Chondrocyte (in vitro differentiated cells): ENCODE data around the gene POU1F1. TPM values are rescaled to one million over a fixed set of nuclear protein-coding genes. Genes with fewer than 3 reads are reported as not detected.
"Not testable (repeated sequence)": the region's sequence is repeated elsewhere in the genome, so short reads cannot be mapped to it uniquely, and the experiment has no call there.

ENCODE experiments used
- DNase-seq: peaks from one replicate; pipeline ENCODE4 v3.0.0; 2021; ENCODE audit warnings: mixed read lengths, low spot score
- H3K27ac Mint-ChIP-seq: one replicate; pipeline ENCODE4 v1.8.0; 2021; ENCODE audit warnings: mild to moderate bottlenecking, moderate library complexity, mixed read lengths; ENCODE audit not compliant: unreplicated experiment
- H3K27me3 Mint-ChIP-seq: 2 replicates; pipeline ENCODE4 v1.8.0; 2021; ENCODE audit warnings: low read depth, mixed read lengths
- H3K36me3 Mint-ChIP-seq: 2 replicates; pipeline ENCODE4 v1.8.0; 2021; ENCODE audit warnings: low read depth, mixed read lengths
- H3K4me1 Mint-ChIP-seq: 2 replicates; pipeline ENCODE4 v1.8.0; 2021; ENCODE audit warnings: low read depth, mild to moderate bottlenecking, mixed read lengths
- H3K4me3 Mint-ChIP-seq: one replicate; pipeline ENCODE4 v1.8.0; 2021; ENCODE audit warnings: mild to moderate bottlenecking, moderate library complexity, mixed read lengths; ENCODE audit not compliant: unreplicated experiment
- H3K9me3 Mint-ChIP-seq: 2 replicates; pipeline ENCODE4 v1.8.0; 2021; ENCODE audit warnings: low read depth, mixed read lengths
- total RNA-seq: library from RNA; stranded (reverse); gene quantifications from 3 replicates; pipeline ENCODE4 v1.2.1, GENCODE V29; 2021
- TF ChIP-seq, protein P1 (sequence below): fragments of 200-600 bp; sonication (generic); IDR thresholded peaks from 2 replicates; pipeline ENCODE4 v1.5.0; 2021; ENCODE audit warnings: antibody characterized with exemption, mild to moderate bottlenecking, moderate library complexity

Gene POU1F1
- total RNA-seq, 1 donor from 2014 or later, result not detected

DNA sequence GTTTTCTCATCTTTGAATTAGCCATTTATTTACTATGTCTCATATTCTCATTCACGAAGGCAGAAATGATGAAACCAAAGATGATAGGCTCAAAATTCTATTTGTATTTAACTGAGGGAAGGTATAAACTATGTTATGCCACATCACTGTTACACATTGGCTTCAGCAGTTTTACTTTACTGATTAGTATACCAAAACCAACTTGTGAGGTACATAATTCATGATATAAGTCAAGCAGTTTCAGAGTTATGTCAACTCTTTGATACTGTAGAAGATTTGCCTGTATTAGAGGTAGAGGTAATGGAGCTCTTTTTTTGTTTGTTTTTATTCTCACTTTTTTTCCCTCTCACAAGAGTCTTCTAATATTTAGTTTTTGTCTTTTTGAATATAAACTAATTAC is 26.4 kb downstream of the POU1F1 start:
- Mint-ChIP-seq H3K27ac (no peak overlapping the region), H3K27me3 (no peaks in the 10 kb centered on the region), H3K4me1 (no peaks in the 10 kb centered on the region), H3K9me3 (no peaks in the 10 kb centered on the region), H3K36me3 (peaks cover 28% of the 10 kb centered on the region), H3K4me3 (no peak overlapping the region)
- no peak for DNase-seq
- TF ChIP-seq, protein P1, sequence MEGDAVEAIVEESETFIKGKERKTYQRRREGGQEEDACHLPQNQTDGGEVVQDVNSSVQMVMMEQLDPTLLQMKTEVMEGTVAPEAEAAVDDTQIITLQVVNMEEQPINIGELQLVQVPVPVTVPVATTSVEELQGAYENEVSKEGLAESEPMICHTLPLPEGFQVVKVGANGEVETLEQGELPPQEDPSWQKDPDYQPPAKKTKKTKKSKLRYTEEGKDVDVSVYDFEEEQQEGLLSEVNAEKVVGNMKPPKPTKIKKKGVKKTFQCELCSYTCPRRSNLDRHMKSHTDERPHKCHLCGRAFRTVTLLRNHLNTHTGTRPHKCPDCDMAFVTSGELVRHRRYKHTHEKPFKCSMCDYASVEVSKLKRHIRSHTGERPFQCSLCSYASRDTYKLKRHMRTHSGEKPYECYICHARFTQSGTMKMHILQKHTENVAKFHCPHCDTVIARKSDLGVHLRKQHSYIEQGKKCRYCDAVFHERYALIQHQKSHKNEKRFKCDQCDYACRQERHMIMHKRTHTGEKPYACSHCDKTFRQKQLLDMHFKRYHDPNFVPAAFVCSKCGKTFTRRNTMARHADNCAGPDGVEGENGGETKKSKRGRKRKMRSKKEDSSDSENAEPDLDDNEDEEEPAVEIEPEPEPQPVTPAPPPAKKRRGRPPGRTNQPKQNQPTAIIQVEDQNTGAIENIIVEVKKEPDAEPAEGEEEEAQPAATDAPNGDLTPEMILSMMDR, result no peak

DNA sequence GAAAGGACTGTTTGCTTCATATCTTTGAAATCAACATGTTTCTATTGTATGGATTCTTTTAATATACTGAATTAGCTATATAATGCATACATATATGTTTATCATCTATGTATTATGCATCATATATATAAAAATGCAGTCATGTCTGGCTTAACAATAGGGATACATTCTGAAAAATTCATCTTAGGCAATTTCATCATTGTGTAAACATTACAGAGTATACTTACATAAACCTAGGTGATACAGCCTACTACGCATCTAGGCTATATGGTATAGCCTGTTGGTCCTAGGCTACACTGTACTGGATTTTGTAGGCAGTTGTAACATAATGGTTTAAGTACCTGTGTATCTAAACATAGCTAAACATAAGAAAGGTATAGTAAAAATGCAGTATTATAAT is 27.6 kb downstream of the POU1F1 start:
- Mint-ChIP-seq H3K9me3 (no peaks in the 10 kb centered on the region), H3K27ac (no peak overlapping the region), H3K36me3 (peaks cover 22% of the 10 kb centered on the region), H3K4me1 (no peaks in the 10 kb centered on the region), H3K27me3 (no peaks in the 10 kb centered on the region), H3K4me3 (no peak overlapping the region)
- DNase-seq, result no peak
- TF ChIP-seq, protein P1, result no peak

DNA sequence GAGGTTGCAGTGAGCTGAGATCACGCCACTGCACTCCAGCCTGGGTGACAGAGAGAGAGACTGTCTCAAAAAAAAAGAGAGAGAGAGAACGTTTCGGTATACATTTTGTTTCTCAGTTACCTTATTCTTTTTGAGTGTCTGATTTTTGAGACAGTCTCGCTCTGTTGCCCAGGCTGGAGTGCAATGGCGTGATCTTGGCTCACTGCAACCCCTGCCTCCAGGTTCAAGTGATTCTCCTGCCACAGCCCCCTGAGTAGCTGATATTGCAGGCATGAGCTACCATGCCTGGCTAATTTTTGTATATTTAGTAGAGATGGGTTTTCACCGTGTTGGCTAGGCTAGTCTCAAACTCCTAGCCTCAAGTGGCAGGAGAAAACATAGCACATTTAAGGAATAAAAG is 28.2 kb downstream of the POU1F1 start:
- not testable (repeated sequence) for H3K9me3 Mint-ChIP-seq, H3K27me3 Mint-ChIP-seq, DNase-seq, H3K4me3 Mint-ChIP-seq, H3K4me1 Mint-ChIP-seq, H3K27ac Mint-ChIP-seq
- H3K36me3 Mint-ChIP-seq, result peaks cover 17% of the 10 kb centered on the region

DNA sequence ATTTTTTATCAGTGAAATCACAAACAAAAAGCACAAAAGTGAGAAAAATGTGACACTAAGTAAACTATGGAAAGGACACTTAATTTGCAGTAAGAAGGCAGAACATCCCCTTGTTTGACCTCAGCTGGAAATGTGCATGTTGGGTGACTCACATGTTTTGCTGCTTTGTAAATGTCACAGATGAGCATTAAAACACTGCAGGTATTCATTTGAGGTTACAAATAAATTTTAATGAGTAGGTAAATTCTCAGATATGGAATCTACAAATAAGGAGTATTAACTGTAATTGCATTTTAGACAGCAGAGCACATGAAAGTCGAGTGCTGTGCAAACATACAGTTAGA is 29.0 kb downstream of the POU1F1 start:
- H3K9me3 Mint-ChIP-seq, result no peaks in the 10 kb centered on the region
- TF ChIP-seq, protein P1, result no peak
- DNase-seq, result no peak
- peaks cover 15% of the 10 kb centered on the region for H3K36me3 Mint-ChIP-seq
- no peak overlapping the region for H3K27ac Mint-ChIP-seq
- H3K4me1 Mint-ChIP-seq, result no peaks in the 10 kb centered on the region
- no peaks in the 10 kb centered on the region for H3K27me3 Mint-ChIP-seq
- no peak overlapping the region for H3K4me3 Mint-ChIP-seq

DNA sequence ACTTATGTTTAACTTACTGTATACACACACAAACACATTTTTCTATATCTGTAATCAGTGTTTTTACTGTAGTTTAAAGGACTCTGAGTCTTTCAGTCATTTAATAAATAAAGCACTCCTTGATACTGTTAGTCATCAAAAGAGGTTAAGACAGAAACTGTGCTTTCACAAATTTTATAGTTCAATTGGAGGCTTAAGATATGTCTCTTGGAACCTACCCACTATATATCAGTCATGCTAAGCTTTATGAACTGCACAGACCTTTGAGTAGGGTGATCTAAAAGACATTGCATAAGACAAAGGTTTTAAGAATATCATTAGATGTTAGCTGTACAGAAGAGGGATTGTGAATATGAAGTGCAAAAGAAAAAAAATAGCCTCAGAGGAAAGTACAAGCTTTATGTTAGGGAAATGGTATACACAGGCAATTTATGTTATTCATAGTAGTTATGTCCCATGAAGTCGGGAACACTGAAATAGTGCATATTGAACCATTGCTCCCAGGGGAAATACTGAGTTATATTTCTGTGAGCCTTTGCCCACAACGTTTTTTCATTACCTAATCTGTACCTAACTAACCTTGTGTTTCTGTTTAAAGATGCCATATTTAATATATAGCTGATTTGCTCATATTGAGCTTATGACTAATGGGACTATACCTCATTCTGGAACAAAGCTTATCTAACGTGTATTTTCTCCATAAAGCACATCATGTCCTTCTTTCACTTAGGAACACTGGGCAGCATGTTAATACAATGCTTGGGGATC is 29.5 kb downstream of the POU1F1 start:
- H3K4me1 Mint-ChIP-seq, result no peaks in the 10 kb centered on the region
- H3K27me3 Mint-ChIP-seq, result no peaks in the 10 kb centered on the region
- TF ChIP-seq, protein P1, result no peak
- no peaks in the 10 kb centered on the region for H3K9me3 Mint-ChIP-seq
- peaks cover 17% of the 10 kb centered on the region for H3K36me3 Mint-ChIP-seq
- DNase-seq, result no peak
- H3K27ac Mint-ChIP-seq, result no peak overlapping the region
- no peak overlapping the region for H3K4me3 Mint-ChIP-seq

DNA sequence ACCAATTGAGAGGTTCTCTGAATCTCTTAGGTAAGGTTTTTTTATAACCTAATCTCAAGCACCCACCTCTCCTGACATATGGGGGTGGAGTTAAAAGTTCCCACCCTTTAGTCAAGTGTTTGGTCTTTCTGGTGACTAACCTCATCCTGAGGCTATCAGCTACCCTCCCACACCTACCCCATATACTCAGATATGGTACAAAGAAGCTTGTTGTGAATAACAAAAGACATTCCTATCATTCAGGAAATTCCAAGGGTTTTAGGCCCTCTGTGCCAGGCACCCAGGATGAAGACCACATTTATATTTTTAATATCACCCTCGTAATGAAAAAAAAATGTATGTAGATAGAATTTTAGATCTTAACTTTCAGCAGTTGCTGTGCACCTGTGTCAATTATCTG is 40.3 kb downstream of the POU1F1 start:
- Mint-ChIP-seq H3K9me3 (no peaks in the 10 kb centered on the region), H3K27ac (no peak overlapping the region), H3K4me1 (peaks cover 27% of the 10 kb centered on the region), H3K4me3 (no peak overlapping the region), H3K36me3 (peaks cover 9% of the 10 kb centered on the region), H3K27me3 (no peaks in the 10 kb centered on the region)
- no peak for DNase-seq
- TF ChIP-seq, protein P1, result no peak
